Esophagus muscularis mucosa (tissue), 4 donors: Measurements from ENCODE around the gene RPP38. TPM values are rescaled to one million over a fixed set of nuclear protein-coding genes. Genes with fewer than 3 reads are reported as not detected.

Experiments used
- DNase-seq: peaks from one replicate; pipeline ENCODE4 v3.0.0-alpha.2; 2017; ENCODE audit errors: extremely low spot score
- H3K27ac ChIP-seq, 4 donors: fragments of 200-600 bp; sonication (generic); replicated peaks in 1 of 4; 1 replicate in 3 of 4; 2 replicates in 1 of 4; pipeline ENCODE4 v1.5.1; 2016 to 2019; ENCODE audit warnings: mild to moderate bottlenecking in 1 of 4
- H3K27me3 ChIP-seq, 4 donors: fragments of 200-600 bp; sonication (generic); one replicate each; pipeline versions ENCODE4 v1.5.1 to v1.6.0; 2016 to 2019
- H3K36me3 ChIP-seq, 4 donors: fragments of 200-600 bp; sonication (generic); one replicate each; pipeline ENCODE4 v1.5.1; 2016 to 2019
- H3K4me1 ChIP-seq, 4 donors: fragments of 200-600 bp; sonication (generic); one replicate each; pipeline ENCODE4 v1.5.1; 2016 to 2019
- H3K4me3 ChIP-seq, 4 donors: fragments of 200-600 bp; sonication (generic); 1 replicate in 2 of 4; 2 replicates in 2 of 4; pipeline ENCODE4 v1.5.1; 2016 to 2019; ENCODE audit warnings: mild to moderate bottlenecking in 4 of 4, moderate library complexity in 1 of 4
- H3K9me3 ChIP-seq, 4 donors: fragments of 200-600 bp; sonication (generic); 1 replicate in 3 of 4; 2 replicates in 1 of 4; pipeline ENCODE4 v1.5.1; 2016 to 2019
- CTCF ChIP-seq, 3 experiments: fragments of 200-600 bp in 2 of 3; fragments of 450-650 bp in 1 of 3; sonication (generic) in 2 of 3; IDR thresholded peaks; one replicate each; pipeline ENCODE4 v1.5.1; 2017 to 2019; ENCODE audit warnings: antibody characterized with exemption in 3 of 3, mild to moderate bottlenecking in 2 of 3, moderate library complexity in 1 of 3
- EP300 ChIP-seq: sonication (generic); formaldehyde crosslinking; IDR thresholded peaks from one replicate; pipeline ENCODE4 v1.6.1; 2017; ENCODE audit warnings: antibody characterized with exemption
- POLR2A ChIP-seq: fragments of 450-650 bp; IDR thresholded peaks from one replicate; pipeline ENCODE4 v1.6.1; 2017; ENCODE audit warnings: antibody characterized with exemption, moderate library complexity, mild to moderate bottlenecking, low read depth
- POLR2AphosphoS5 ChIP-seq, 2 donors: sonication (generic); formaldehyde crosslinking; IDR thresholded peaks; one replicate each; pipeline ENCODE4 v1.6.1; 2017; ENCODE audit warnings: antibody characterized with exemption in 2 of 2
- WGBS: methylation state at CpG from one replicate; pipeline ENCODE4 v1.1.5; 2018; 5-methylcytosine and 5-hydroxymethylcytosine counted together
- intact Hi-C: fragments of 100-400 bp; cut with DNase I; formaldehyde crosslinking; loops from one replicate; pipeline ENCODE4 v1.15.1; 2023
- total RNA-seq, 4 donors: library from RNA; depleted of rRNA; stranded (reverse); fragments of >200 nt; gene quantifications; one replicate each; pipeline versions ENCODE4 v1.1.0 to v1.2.1, GENCODE V29; 2016

The RPP38 gene
- total RNA-seq, 4 donors from 2014 or later: 9.1 to 16.2 (median 10.9) TPM

DNA sequence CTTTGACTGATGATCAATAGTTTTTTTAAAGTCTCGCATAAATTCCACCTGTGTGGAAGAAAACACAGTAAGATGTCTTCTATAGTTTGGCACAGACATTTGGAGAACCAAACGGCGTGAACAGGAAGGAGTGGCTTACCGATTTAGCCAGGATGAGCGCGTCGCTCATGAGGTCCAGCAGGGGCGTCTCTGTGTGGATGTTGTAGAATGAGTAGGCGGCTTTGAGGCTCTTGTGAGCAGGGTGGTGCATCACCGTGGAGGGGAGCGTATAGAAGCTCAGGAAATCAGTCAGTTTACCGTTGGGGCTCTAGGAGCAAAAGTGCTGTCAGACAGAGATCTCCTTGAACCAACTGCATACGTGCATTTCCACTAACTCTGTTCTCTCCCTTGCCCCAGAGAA, 15.5 kb downstream of the RPP38 start:
- TF ChIP-seq POLR2AphosphoS5 (IDR thresholded peaks at IDR 0.05) (no peak), CTCF (IDR thresholded peaks at IDR 0.05) (no peak), POLR2A (no peak), EP300 (no peak)
- DNase-seq: no peak
- H3K27ac ChIP-seq: no peak overlapping the region
- peaks cover 16 to 80% (median 55%) of the 10 kb centered on the region in 4 donors for H3K36me3 ChIP-seq
- intact Hi-C loops: no loop called here
- no peaks in the 10 kb centered on the region for H3K4me1 ChIP-seq
- 96% methylated on average over 13 of the region's 13 CpGs for WGBS
- H3K27me3 ChIP-seq: no peaks in the 10 kb centered on the region
- H3K9me3 ChIP-seq: no peaks in the 10 kb centered on the region
- H3K4me3 ChIP-seq: no peak overlapping the region

GRCh38 chr10:15113766-15114165, 16.6 kb downstream of the RPP38 start:
- Histone ChIP-seq H3K4me1 (no peaks in the 10 kb centered on the region), H3K36me3 (peaks cover 12 to 82% (median 55%) of the 10 kb centered on the region in 4 donors), H3K27ac (no peak overlapping the region), H3K4me3 (no peak overlapping the region), H3K9me3 (no peaks in the 10 kb centered on the region), H3K27me3 (no peaks in the 10 kb centered on the region)
- WGBS: 97% methylated on average over 4 of the region's 4 CpGs
- DNase-seq: no peak
- intact Hi-C loops: no loop called here
- TF ChIP-seq CTCF (IDR thresholded peaks at IDR 0.05) (no peak), POLR2AphosphoS5 (IDR thresholded peaks at IDR 0.05) (no peak), EP300 (no peak), POLR2A (no peak)

DNA sequence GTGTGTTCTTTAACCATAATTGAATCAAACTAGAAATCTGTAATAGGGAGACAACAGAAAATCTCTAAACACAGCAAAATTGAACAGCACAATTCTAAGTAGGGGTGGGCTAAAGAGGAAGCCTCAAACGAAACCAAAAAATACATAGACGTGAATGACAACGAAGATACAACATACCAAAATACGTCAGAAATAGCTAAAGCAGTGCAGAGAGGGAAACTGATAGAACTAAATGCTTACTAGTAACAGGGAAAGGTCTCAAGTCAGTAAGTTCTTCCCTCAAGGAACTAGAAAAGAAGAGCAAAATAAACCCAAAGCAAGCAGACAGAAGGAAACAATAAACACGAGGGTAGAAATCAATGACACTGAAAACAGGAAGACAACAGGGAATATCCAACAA, 19.1 kb downstream of the RPP38 start:
- WGBS: 93% methylated on average over 5 of the region's 5 CpGs
- no peak for DNase-seq
- intact Hi-C loops: no loop called here
- H3K4me3 ChIP-seq: no peak overlapping the region
- H3K27me3 ChIP-seq: no peaks in the 10 kb centered on the region
- no peaks in the 10 kb centered on the region for H3K9me3 ChIP-seq
- peaks cover 26 to 72% (median 50%) of the 10 kb centered on the region in 4 donors for H3K36me3 ChIP-seq
- H3K4me1 ChIP-seq: no peaks in the 10 kb centered on the region
- TF ChIP-seq EP300 (no peak), POLR2A (no peak), CTCF (IDR thresholded peaks at IDR 0.05) (no peak), POLR2AphosphoS5 (IDR thresholded peaks at IDR 0.05) (no peak)
- H3K27ac ChIP-seq: no peak overlapping the region

- intact Hi-C loops: no loop called here
- H3K27ac ChIP-seq: no peak overlapping the region
- DNase-seq: no peak
- peaks cover 23 to 70% (median 46%) of the 10 kb centered on the region in 4 donors for H3K36me3 ChIP-seq
- peaks cover 0 to 4% (median 0%) of the 10 kb centered on the region in 4 donors for H3K4me1 ChIP-seq
- no peak overlapping the region for H3K4me3 ChIP-seq
- WGBS: 95% methylated on average over 1 of the region's 1 CpG
- no peaks in the 10 kb centered on the region for H3K27me3 ChIP-seq
- no peak for TF ChIP-seq POLR2A
- no peak for TF ChIP-seq EP300
- no peak for TF ChIP-seq POLR2AphosphoS5 (IDR thresholded peaks at IDR 0.05)
- no peak for TF ChIP-seq CTCF (IDR thresholded peaks at IDR 0.05)
- no peaks in the 10 kb centered on the region for H3K9me3 ChIP-seq
Observed at GRCh38 chr10:15118615-15119014, 21.5 kb downstream of the RPP38 start.

DNA sequence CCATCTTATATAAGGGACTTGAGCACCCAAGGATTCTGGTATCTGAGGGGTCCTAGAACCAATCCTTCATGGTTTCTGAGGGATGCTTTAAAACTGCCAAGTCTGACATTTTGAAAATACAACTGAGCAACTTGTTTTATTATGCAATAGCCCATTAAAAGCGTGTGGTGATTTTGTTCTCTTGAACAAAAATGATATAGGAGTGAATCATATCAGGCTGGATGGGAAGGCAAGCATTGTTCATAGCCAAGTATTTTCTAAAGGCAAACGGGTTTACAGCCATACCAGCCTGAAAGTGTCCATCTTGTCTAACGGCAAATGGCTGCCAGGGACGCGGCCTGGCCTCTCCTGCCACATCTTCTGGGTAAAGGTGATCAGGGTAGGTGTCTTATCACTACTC, 23.4 kb downstream of the RPP38 start:
- no peak overlapping the region for H3K4me3 ChIP-seq
- intact Hi-C loops: no loop called here
- 98% methylated on average over 5 of the region's 5 CpGs for WGBS
- no peaks in the 10 kb centered on the region for H3K9me3 ChIP-seq
- TF ChIP-seq CTCF (IDR thresholded peaks at IDR 0.05) (no peak), EP300 (no peak)
- DNase-seq: no peak
- peaks cover 0 to 4% (median 0%) of the 10 kb centered on the region in 4 donors for H3K4me1 ChIP-seq
- peaks cover 25 to 76% (median 55%) of the 10 kb centered on the region in 4 donors for H3K36me3 ChIP-seq
- H3K27me3 ChIP-seq: no peaks in the 10 kb centered on the region
- no peak overlapping the region for H3K27ac ChIP-seq
